PC-9 (cell line): ENCODE data around the gene CNRIP1.

Source experiments
- EZH2 ChIP-seq: fragments of 200-600 bp; sonication (generic); IDR thresholded peaks from 2 replicates; pipeline ENCODE4 v1.8.0; 2017; ENCODE audit warnings: antibody characterized with exemption, low read depth
- TF ChIP-seq, protein P1 (sequence below): fragments of 200-600 bp; sonication (generic); conservative IDR thresholded peaks from 2 replicates; pipeline ENCODE4 v1.6.1; 2017; ENCODE audit warnings: mixed run types, antibody characterized with exemption, mild to moderate bottlenecking, moderate library complexity

DNA sequence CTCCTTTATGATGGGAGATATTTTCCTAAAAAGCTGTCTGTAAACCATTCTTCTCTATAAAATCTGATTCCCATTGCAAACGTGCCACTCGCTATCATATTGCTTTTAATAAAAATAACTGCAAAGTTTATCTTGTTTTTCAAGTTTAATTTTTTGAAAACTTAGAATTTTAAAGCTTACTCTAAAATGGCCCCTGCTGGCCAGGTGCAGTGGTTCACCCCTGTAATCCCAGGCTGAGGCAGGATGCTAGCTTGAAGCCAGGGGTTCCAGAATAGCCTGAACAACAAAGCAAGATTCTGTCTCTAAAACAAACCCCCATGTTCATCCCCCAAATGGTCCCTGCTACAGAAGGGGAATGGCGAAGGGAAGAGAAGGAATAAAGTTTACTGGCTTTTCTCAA is 25.6 kb downstream of the CNRIP1 start:
- TF ChIP-seq, protein P1, sequence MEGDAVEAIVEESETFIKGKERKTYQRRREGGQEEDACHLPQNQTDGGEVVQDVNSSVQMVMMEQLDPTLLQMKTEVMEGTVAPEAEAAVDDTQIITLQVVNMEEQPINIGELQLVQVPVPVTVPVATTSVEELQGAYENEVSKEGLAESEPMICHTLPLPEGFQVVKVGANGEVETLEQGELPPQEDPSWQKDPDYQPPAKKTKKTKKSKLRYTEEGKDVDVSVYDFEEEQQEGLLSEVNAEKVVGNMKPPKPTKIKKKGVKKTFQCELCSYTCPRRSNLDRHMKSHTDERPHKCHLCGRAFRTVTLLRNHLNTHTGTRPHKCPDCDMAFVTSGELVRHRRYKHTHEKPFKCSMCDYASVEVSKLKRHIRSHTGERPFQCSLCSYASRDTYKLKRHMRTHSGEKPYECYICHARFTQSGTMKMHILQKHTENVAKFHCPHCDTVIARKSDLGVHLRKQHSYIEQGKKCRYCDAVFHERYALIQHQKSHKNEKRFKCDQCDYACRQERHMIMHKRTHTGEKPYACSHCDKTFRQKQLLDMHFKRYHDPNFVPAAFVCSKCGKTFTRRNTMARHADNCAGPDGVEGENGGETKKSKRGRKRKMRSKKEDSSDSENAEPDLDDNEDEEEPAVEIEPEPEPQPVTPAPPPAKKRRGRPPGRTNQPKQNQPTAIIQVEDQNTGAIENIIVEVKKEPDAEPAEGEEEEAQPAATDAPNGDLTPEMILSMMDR: 0 out of 2 replicates have a peak, but pooled peaks have one; percentile 27
- TF ChIP-seq EZH2: no peak
